ENCODE data around the gene LDLR.

DNA sequence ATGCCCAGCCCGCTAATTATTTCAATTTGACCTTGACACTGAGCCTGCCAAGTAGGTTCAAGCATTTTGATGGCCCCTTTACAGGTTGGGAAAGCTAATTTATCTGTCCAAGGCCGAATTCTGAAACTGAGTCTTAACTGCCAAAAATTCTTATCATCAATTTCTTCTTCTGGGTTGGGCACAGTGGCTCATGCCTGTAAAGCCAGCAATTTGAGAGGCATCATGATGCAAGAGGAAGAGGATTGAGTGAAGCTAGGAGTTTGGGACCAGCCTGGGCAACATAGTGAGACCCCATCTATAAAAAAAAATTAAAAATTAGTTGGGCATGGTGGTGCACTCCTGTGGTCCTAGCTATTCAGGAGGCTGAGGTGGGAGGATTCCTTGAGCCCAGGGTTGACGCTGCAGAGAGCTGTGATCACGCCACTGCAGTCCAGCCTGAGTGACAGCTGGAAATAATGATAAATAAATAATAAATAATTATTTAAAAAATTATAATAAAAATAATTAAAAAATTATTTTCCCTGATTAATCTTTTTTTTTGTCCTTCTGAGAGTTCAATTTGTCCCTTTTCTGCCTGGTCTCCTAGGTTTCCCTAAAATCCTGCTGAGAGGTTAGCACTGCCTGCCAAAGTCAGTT is 1.3 kb upstream of the LDLR start:
- no peak for TF ChIP-seq TAF1 (IDR thresholded peaks at IDR 0.05; ENCODE audit: borderline replicate concordance, low read depth, low read length)
- TF ChIP-seq POLR2A (IDR thresholded peaks at IDR 0.05; ENCODE audit: low read depth, low read length): no peak
